Gastroesophageal sphincter (tissue), 3 donors: Measurements from ENCODE around the gene DEPDC1B.

Experiments
- EP300 ChIP-seq: sonication (generic); formaldehyde crosslinking; IDR thresholded peaks from one replicate; pipeline ENCODE4 v1.6.1; 2017; ENCODE audit warnings: antibody characterized with exemption, mild to moderate bottlenecking
- TF ChIP-seq, protein P1 (sequence below), 4 experiments: fragments of 200-600 bp in 2 of 4; fragments of 450-650 bp in 2 of 4; sonication (generic) in 1 of 4; IDR thresholded peaks; one replicate each; pipeline ENCODE4 v1.5.1; 2017 to 2019; ENCODE audit warnings: antibody characterized with exemption in 4 of 4, mild to moderate bottlenecking in 2 of 4, moderate library complexity in 2 of 4

DNA sequence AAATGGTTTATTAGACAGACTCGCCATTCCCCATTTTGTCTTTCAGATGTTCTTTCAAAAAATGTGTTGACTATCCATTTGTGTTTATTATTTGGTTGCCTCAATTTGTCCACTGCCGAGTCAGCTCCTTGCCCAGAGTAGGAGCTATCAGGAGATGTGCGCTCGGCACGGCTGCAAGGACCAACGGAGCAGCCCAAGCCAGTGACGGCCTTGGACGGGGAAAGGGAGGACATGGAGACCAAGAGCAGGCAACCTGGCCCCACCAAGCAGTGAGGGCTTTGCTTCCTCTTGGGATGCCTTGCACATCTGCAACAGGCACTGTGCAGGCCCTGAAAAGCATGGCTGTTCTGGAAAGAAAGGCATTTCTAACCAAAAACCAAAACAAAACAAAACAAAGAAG, 69.8 kb downstream of the DEPDC1B start:
- no peak for TF ChIP-seq EP300
- TF ChIP-seq, protein P1, sequence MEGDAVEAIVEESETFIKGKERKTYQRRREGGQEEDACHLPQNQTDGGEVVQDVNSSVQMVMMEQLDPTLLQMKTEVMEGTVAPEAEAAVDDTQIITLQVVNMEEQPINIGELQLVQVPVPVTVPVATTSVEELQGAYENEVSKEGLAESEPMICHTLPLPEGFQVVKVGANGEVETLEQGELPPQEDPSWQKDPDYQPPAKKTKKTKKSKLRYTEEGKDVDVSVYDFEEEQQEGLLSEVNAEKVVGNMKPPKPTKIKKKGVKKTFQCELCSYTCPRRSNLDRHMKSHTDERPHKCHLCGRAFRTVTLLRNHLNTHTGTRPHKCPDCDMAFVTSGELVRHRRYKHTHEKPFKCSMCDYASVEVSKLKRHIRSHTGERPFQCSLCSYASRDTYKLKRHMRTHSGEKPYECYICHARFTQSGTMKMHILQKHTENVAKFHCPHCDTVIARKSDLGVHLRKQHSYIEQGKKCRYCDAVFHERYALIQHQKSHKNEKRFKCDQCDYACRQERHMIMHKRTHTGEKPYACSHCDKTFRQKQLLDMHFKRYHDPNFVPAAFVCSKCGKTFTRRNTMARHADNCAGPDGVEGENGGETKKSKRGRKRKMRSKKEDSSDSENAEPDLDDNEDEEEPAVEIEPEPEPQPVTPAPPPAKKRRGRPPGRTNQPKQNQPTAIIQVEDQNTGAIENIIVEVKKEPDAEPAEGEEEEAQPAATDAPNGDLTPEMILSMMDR (IDR thresholded peaks at IDR 0.05) = no peak
